ENCODE results near the gene CDH11. TPM values are rescaled to one million over a fixed set of nuclear protein-coding genes. Genes with fewer than 3 reads are reported as not detected.

CDH11 gene
- total and polyA plus RNA-seq, 5 experiments from 2014 or later, result not detected

DNA sequence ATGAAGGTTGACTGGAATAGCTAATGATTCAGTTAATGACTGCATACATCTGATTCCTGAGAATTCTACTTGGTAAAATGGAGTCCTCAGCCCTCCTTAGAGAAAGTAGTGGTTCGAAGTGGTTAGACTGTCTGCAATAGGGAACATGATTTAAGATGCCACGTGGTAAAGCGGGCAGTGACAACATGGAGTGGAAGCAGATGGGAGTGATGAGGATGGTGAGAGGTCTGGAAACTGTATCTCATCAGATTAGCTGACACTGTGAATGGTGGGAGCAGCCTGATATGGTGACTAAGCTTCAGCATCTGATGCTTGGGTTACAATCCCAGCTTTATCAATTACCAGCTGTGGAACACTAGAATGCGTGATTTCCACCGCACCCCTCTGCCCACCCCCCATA is 8.4 kb downstream of the CDH11 start:
- ATAC-seq, result no peak
- peaks cover 0 to 5% (median 0%) of the 10 kb centered on the region in 3 donors for H3K36me3 Mint-ChIP-seq
- POLR2A ChIA-PET, result no interaction called here
- H3K4me3 Mint-ChIP-seq, result no peak overlapping the region
- H3K27me3 Mint-ChIP-seq, result peaks cover 1 to 10% (median 3%) of the 10 kb centered on the region in 5 donors
- H3K4me1 Mint-ChIP-seq, result peaks cover 0 to 2% (median 0%) of the 10 kb centered on the region in 4 donors
- DNase-seq, result no peak
- peaks cover 0 to 9% (median 0%) of the 10 kb centered on the region in 9 donors for H3K9me3 Mint-ChIP-seq
- no peak overlapping the region for H3K27ac Mint-ChIP-seq

DNA sequence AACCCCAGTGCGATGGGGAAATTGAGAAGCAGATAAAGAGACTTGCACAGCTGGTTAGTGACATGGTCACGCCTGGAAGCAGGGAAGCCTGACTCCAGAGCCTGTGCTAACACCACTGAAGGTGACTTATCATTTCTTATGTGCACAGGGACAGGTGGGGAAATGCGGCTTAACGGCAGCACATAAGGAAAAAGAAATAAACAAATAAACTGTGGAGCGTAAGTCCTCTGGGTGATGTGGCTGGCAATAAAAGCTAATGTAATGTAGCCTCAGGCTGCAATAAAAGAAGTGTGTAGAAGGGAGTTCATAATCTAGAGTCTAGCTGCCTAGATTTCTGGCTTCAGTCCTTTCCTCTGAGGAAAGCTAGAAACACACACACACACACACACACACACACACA is 10.6 kb downstream of the CDH11 start:
- Mint-ChIP-seq H3K4me3 (no peak overlapping the region), H3K27ac (no peak overlapping the region), H3K27me3 (peaks cover 0 to 3% (median 0%) of the 10 kb centered on the region in 5 donors), H3K36me3 (peaks cover 0 to 5% (median 0%) of the 10 kb centered on the region in 3 donors), H3K4me1 (no peaks in the 10 kb centered on the region), H3K9me3 (peaks cover 0 to 8% (median 0%) of the 10 kb centered on the region in 9 donors)
- POLR2A ChIA-PET, result no interaction called here
- ATAC-seq (no peak), DNase-seq (no peak)

DNA sequence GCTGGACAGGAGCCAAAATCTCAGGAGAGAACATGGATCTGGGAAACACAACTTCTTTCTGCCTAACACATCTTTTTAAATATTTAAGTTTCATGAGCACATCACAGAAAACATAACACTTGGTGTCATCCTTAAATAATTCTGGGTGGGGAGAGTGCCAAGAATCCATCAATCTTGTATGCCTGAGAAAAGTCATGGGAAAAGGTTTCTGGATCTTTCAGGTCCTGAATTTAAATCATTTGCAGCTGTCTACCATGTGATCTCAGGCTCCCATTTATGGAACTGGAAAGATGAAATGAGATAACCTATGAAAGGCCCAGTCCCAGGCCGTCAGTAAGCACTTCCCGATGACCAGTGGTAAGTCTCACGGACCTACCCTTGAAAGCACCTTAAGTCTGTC is 15.1 kb downstream of the CDH11 start:
- Mint-ChIP-seq H3K4me1 (no peaks in the 10 kb centered on the region), H3K4me3 (no peak overlapping the region), H3K27ac (no peak overlapping the region), H3K27me3 (peaks cover 0 to 3% (median 0%) of the 10 kb centered on the region in 5 donors), H3K36me3 (peaks cover 0 to 5% (median 0%) of the 10 kb centered on the region in 3 donors), H3K9me3 (peaks cover 0 to 10% (median 3%) of the 10 kb centered on the region in 9 donors)
- ATAC-seq (no peak), DNase-seq (no peak)
- POLR2A ChIA-PET, result no interaction called here

DNA sequence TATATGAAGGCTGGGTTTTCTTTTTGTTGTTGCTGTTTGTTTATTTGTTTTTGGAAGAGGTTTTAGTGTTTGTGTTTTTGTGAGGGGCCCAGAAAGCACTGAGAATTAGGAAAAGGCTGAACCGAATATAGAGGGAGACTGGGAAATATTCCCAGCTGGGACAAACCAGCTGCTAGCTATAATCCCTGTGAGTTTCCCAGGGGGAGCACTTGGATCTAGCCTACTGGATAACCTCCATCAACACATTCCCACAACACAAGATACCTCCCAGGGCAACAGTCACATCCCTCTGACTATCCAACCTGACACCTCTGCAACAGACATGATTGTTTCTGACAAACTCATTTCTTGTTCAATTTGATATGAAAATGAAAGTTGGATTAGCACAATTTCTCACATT is 16.7 kb downstream of the CDH11 start:
- no peaks in the 10 kb centered on the region for H3K4me1 Mint-ChIP-seq
- POLR2A ChIA-PET, result no interaction called here
- H3K27ac Mint-ChIP-seq, result no peak overlapping the region
- DNase-seq (no peak), ATAC-seq (no peak)
- H3K27me3 Mint-ChIP-seq, result no peaks in the 10 kb centered on the region
- no peak overlapping the region for H3K4me3 Mint-ChIP-seq
- H3K36me3 Mint-ChIP-seq, result peaks cover 0 to 5% (median 0%) of the 10 kb centered on the region in 3 donors
- H3K9me3 Mint-ChIP-seq, result peaks cover 1 to 22% (median 4%) of the 10 kb centered on the region in 9 donors

DNA sequence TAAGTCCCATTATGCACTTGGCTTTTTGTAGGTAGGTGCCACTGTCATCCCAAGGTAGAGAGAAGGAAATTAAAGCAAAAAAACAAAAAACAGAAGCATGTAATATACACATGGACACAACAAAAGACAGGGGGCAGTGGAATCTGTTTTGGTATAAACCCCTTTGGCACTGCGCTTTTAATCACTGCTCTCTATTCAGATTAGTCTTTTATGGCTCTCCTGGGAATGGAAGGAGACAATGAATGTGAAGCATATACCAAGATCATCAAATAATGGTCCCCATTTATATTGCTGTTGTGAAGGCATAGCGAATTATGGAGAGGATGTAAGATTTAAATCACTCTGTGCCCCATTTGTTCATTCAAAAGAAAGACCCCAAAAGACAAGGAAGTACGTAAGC is 17.4 kb downstream of the CDH11 start:
- H3K27me3 Mint-ChIP-seq, result peaks cover 0 to 3% (median 0%) of the 10 kb centered on the region in 5 donors
- ATAC-seq, result no peak
- POLR2A ChIA-PET, result no interaction called here
- DNase-seq, result no peak
- H3K4me3 Mint-ChIP-seq, result no peak overlapping the region
- no peak overlapping the region for H3K27ac Mint-ChIP-seq
- no peaks in the 10 kb centered on the region for H3K4me1 Mint-ChIP-seq
- peaks cover 0 to 5% (median 0%) of the 10 kb centered on the region in 3 donors for H3K36me3 Mint-ChIP-seq
- peaks cover 2 to 29% (median 8%) of the 10 kb centered on the region in 9 donors for H3K9me3 Mint-ChIP-seq

DNA sequence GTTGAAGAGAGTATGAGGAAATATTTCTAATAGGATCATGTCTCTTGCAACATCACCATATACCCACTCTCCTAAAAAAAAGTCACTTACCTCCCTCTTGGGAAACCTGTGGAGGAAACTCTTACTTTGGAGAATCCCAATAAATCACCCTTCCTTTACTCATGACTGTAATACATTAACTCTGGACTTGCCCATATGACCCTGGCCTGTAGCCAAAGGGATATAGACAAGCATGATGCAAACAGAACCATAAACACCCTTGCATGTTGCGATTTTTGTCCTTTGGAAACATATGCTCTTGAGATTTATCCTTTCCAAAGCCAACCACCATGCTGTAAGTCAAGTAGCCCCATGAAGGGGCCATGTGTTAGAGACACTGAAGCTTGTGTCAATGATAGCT is 19.5 kb downstream of the CDH11 start:
- Mint-ChIP-seq H3K36me3 (peaks cover 0 to 5% (median 0%) of the 10 kb centered on the region in 3 donors), H3K27ac (no peak overlapping the region), H3K4me1 (no peaks in the 10 kb centered on the region), H3K9me3 (peaks cover 2 to 31% (median 9%) of the 10 kb centered on the region in 9 donors), H3K4me3 (no peak overlapping the region), H3K27me3 (peaks cover 0 to 4% (median 0%) of the 10 kb centered on the region in 5 donors)
- POLR2A ChIA-PET, result no interaction called here
- no peak for ATAC-seq
- no peak for DNase-seq

DNA sequence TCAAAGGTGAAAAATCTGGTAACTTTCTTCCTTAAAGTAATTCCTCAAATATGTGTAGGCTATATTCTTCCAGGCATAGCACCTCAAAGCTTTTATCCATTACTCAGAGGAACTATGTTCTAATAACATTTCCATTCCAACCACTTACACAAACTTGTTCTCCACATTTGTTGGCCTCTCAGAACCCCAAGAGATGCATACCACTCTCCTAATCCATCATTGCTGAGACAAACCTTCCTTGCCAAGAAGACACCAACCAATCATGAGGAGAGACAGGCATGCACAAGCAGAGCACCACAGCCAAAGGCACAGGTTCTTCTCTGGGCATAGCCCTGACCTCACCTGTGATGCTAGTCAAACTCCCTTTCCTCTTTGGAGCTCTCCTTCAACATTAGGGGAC is 20.9 kb downstream of the CDH11 start:
- DNase-seq (no peak), ATAC-seq (no peak)
- Mint-ChIP-seq H3K4me3 (no peak overlapping the region), H3K27me3 (peaks cover 0 to 4% (median 0%) of the 10 kb centered on the region in 5 donors), H3K9me3 (peaks cover 0 to 31% (median 9%) of the 10 kb centered on the region in 9 donors), H3K36me3 (peaks cover 0 to 5% (median 0%) of the 10 kb centered on the region in 3 donors), H3K27ac (no peak overlapping the region), H3K4me1 (no peaks in the 10 kb centered on the region)
- POLR2A ChIA-PET, result no interaction called here

DNA sequence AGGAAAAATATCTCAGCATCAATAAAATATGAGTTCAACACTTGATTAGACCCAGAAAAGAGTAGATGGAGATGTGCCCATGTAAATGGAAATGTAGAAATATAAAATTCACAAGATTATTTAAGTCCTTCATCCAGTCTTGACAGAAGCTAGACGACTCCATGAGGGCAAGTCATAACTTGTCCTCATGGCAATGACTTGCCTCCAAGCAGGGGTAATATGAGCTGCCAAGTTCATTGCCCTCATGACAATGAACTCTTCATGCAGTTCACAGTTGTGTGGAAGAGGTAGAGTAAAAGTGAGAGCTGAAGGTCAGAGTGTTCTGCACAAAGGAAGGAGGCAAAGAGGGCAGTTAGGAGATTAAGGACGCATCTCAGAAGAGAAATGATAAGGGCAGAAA is 22.3 kb downstream of the CDH11 start:
- POLR2A ChIA-PET, result no interaction called here
- H3K27me3 Mint-ChIP-seq, result peaks cover 0 to 4% (median 0%) of the 10 kb centered on the region in 5 donors
- DNase-seq (no peak), ATAC-seq (no peak)
- H3K4me1 Mint-ChIP-seq, result no peaks in the 10 kb centered on the region
- H3K4me3 Mint-ChIP-seq, result no peak overlapping the region
- peaks cover 0 to 5% (median 0%) of the 10 kb centered on the region in 3 donors for H3K36me3 Mint-ChIP-seq
- H3K9me3 Mint-ChIP-seq, result peaks cover 0 to 31% (median 9%) of the 10 kb centered on the region in 9 donors
- H3K27ac Mint-ChIP-seq, result no peak overlapping the region

DNA sequence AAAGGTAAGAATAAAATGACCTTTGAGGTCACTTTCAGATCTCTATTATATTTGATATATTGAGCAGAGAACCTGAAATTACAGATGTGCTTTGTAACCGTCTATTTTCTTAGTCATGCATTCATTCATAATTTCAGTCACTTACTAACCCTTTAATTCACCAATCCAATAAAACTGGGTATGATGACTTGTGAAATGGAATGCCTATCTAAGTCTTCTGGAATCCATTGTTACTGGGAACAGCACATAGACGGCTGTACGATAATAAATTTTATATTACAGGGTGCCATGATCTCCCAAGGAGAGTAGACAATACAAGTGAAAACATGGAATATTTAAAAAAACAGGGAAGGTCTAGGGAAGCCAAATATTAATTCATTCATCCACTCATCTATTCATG is 22.9 kb downstream of the CDH11 start:
- H3K27ac Mint-ChIP-seq, result no peak overlapping the region
- peaks cover 0 to 4% (median 0%) of the 10 kb centered on the region in 5 donors for H3K27me3 Mint-ChIP-seq
- no peak for ATAC-seq
- no peaks in the 10 kb centered on the region for H3K4me1 Mint-ChIP-seq
- no peak for DNase-seq
- POLR2A ChIA-PET, result no interaction called here
- peaks cover 0 to 31% (median 9%) of the 10 kb centered on the region in 9 donors for H3K9me3 Mint-ChIP-seq
- H3K4me3 Mint-ChIP-seq, result no peak overlapping the region
- H3K36me3 Mint-ChIP-seq, result peaks cover 0 to 5% (median 0%) of the 10 kb centered on the region in 3 donors

DNA sequence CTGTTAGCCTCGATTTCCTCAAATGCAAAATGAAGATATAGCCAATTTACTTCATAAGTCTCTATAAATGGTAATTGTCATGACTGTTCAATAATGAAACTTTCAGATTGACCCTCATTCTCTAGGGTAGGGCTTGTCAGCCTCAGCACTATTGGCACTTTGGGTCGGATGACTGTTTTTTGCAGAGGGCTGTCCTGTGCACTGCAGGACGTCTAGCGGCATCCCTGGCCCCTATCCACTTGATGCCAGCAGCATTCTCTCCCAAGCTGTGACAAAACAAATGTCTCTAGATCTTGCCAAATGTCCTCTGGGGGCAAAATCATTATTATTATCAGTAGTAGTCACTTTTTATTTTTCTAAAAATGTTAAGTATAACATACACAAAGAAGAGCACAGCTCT is 24.6 kb downstream of the CDH11 start:
- Mint-ChIP-seq H3K36me3 (peaks cover 0 to 2% (median 0%) of the 10 kb centered on the region in 3 donors), H3K4me1 (no peaks in the 10 kb centered on the region), H3K4me3 (no peak overlapping the region), H3K9me3 (peaks cover 0 to 27% (median 9%) of the 10 kb centered on the region in 9 donors), H3K27me3 (peaks cover 0 to 4% (median 0%) of the 10 kb centered on the region in 5 donors), H3K27ac (no peak overlapping the region)
- POLR2A ChIA-PET, result no interaction called here
- DNase-seq, result no peak
- ATAC-seq, result no peak

DNA sequence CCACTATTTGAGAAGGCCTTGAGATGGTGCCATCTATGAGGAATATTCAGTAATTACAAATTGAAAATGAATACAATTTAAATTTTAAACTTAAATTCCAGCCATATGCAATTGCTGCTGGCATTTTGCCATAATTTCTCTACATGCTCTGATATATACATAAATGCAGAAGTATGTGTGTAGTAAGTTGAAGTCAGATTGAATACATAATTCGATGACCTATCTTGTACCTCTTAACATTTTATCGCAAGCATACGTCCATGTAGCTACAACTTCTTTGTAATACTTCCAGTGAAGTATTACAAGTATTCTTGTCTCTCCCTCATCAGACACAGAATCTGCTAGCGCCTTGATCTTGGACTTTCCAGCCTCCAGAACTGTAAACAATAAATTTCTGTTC is 26.0 kb downstream of the CDH11 start:
- Mint-ChIP-seq H3K27me3 (peaks cover 0 to 4% (median 0%) of the 10 kb centered on the region in 5 donors), H3K36me3 (no peaks in the 10 kb centered on the region), H3K27ac (no peak overlapping the region), H3K4me1 (no peaks in the 10 kb centered on the region), H3K4me3 (no peak overlapping the region), H3K9me3 (peaks cover 0 to 18% (median 4%) of the 10 kb centered on the region in 9 donors)
- no peak for ATAC-seq
- POLR2A ChIA-PET, result no interaction called here
- DNase-seq, result no peak

DNA sequence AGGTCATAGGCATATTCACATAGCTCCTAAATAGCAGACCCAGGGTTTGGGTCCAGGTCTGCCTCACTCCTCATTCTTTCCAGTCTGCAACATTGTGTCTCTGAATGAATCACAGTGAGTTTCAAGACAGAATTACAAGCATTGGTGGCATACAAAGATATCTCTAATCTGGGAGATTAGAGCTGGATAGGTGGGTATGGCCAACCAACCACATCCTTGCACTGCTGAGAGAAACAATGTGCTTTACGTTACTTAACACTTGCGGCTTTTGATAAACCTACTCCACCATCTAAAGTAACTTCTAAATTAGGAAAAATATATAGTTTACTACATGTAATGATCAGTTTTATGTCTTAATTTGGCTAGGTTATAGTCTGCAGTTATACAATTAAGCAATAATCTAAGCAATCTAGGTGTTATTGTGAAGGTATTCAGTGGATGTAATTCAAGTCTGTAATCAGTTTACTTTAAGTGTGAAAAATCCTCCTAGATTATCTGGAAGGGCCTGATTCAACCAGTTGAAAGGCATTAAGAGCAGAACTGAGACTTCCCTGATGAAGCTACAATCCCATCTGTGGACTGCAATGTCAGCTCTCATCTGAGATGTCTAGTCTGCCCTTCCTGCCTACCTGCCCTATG is 26.7 kb downstream of the CDH11 start:
- ATAC-seq (no peak), DNase-seq (no peak)
- Mint-ChIP-seq H3K4me3 (no peak overlapping the region), H3K36me3 (no peaks in the 10 kb centered on the region), H3K27me3 (peaks cover 0 to 4% (median 0%) of the 10 kb centered on the region in 5 donors), H3K4me1 (no peaks in the 10 kb centered on the region), H3K9me3 (peaks cover 0 to 18% (median 4%) of the 10 kb centered on the region in 9 donors), H3K27ac (no peak overlapping the region)
- POLR2A ChIA-PET, result no interaction called here

DNA sequence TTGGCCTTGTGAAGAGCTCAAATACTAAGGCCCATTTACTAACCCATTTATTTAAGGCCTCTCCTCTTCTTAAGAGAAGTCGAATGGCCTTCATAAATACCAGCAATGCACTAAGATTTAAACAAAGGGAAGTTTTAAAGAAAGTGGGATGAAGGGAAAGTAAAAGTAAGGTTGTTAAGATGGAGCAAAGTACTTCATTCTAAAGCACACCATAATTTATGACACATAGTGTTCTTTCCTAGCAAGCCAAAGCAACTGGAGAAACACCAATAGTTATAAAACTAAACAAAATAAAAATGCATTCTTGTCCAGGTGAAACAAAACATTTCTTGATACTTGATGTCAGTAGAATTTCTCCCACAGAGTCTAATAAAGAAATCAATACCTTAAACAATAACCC is 27.9 kb downstream of the CDH11 start:
- Mint-ChIP-seq H3K4me1 (no peaks in the 10 kb centered on the region), H3K27me3 (no peaks in the 10 kb centered on the region), H3K36me3 (no peaks in the 10 kb centered on the region), H3K9me3 (peaks cover 0 to 9% (median 0%) of the 10 kb centered on the region in 9 donors), H3K4me3 (no peak overlapping the region), H3K27ac (no peak overlapping the region)
- ATAC-seq (no peak), DNase-seq (no peak)
- POLR2A ChIA-PET, result no interaction called here

Data from naive thymus-derived CD8-positive, alpha-beta T cell (primary cell).